Measurements from ENCODE around the gene JAK2. TPM values are rescaled to one million over a fixed set of nuclear protein-coding genes. Genes with fewer than 3 reads are reported as not detected.

Gene JAK2
- total and polyA plus RNA-seq, 4 donors: 5.3 to 30.5 (median 17.1) TPM

GRCh38 chr9:5073701-5074100 lies 88.6 kb downstream of the JAK2 start:
- WGBS, 2 donors: 79 to 96% methylated on average over 1 of the region's 1 CpG
- H3K4me1 ChIP-seq (ENCODE audit: control insufficient read depth in 5 of 5, insufficient read depth in 5 of 5, low read length in 5 of 5): no peaks in the 10 kb centered on the region
- no peak overlapping the region for H3K4me3 ChIP-seq
- H3K36me3 ChIP-seq (ENCODE audit: control insufficient read depth in 4 of 4, insufficient read depth in 4 of 4, low read length in 4 of 4): peaks cover 0 to 21% (median 6%) of the 10 kb centered on the region in 4 donors
- DNase-seq (no peak), ATAC-seq (ENCODE audit: insufficient read depth, low FRiP score) (no peak)
- H3K9ac ChIP-seq (ENCODE audit: insufficient read depth in 1 of 2, low read length in 2 of 2): no peak overlapping the region
- no peaks in the 10 kb centered on the region for H3K9me3 ChIP-seq (ENCODE audit: control insufficient read depth in 4 of 4, insufficient read depth in 3 of 4, low read length in 3 of 4)
- H3K27ac ChIP-seq (ENCODE audit: low read depth in 1 of 2, low read length in 1 of 2): no peak overlapping the region
- TF ChIP-seq, protein P1, sequence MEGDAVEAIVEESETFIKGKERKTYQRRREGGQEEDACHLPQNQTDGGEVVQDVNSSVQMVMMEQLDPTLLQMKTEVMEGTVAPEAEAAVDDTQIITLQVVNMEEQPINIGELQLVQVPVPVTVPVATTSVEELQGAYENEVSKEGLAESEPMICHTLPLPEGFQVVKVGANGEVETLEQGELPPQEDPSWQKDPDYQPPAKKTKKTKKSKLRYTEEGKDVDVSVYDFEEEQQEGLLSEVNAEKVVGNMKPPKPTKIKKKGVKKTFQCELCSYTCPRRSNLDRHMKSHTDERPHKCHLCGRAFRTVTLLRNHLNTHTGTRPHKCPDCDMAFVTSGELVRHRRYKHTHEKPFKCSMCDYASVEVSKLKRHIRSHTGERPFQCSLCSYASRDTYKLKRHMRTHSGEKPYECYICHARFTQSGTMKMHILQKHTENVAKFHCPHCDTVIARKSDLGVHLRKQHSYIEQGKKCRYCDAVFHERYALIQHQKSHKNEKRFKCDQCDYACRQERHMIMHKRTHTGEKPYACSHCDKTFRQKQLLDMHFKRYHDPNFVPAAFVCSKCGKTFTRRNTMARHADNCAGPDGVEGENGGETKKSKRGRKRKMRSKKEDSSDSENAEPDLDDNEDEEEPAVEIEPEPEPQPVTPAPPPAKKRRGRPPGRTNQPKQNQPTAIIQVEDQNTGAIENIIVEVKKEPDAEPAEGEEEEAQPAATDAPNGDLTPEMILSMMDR (IDR thresholded peaks at IDR 0.05; ENCODE audit: control extremely low read depth, extremely low read depth): no peak
- H3K27me3 ChIP-seq (ENCODE audit: control insufficient read depth in 3 of 3, insufficient read depth in 3 of 3, low read length in 2 of 3): no peaks in the 10 kb centered on the region

GRCh38 chr9:5085993-5086392 lies 100.9 kb downstream of the JAK2 start:
- H3K4me1 ChIP-seq (ENCODE audit: control insufficient read depth in 5 of 5, insufficient read depth in 5 of 5, low read length in 5 of 5): no peaks in the 10 kb centered on the region
- WGBS, 2 donors: 84 to 92% methylated on average over 30 of the region's 30 CpGs
- H3K27me3 ChIP-seq (ENCODE audit: control insufficient read depth in 3 of 3, insufficient read depth in 3 of 3, low read length in 2 of 3): no peaks in the 10 kb centered on the region
- TF ChIP-seq, protein P1 (IDR thresholded peaks at IDR 0.05; ENCODE audit: control extremely low read depth, extremely low read depth): no peak
- H3K4me3 ChIP-seq: no peak overlapping the region
- peaks cover 4 to 23% (median 12%) of the 10 kb centered on the region in 4 donors for H3K36me3 ChIP-seq (ENCODE audit: control insufficient read depth in 4 of 4, insufficient read depth in 4 of 4, low read length in 4 of 4)
- H3K27ac ChIP-seq (ENCODE audit: low read depth in 1 of 2, low read length in 1 of 2): no peak overlapping the region
- ATAC-seq (ENCODE audit: insufficient read depth, low FRiP score): no peak
- DNase-seq: no peak
- H3K9ac ChIP-seq (ENCODE audit: insufficient read depth in 1 of 2, low read length in 2 of 2): no peak overlapping the region
- H3K9me3 ChIP-seq (ENCODE audit: control insufficient read depth in 4 of 4, insufficient read depth in 3 of 4, low read length in 3 of 4): no peaks in the 10 kb centered on the region

- Histone ChIP-seq H3K36me3 (ENCODE audit: control insufficient read depth in 4 of 4, insufficient read depth in 4 of 4, low read length in 4 of 4) (peaks cover 4 to 16% (median 6%) of the 10 kb centered on the region in 4 donors), H3K27ac (ENCODE audit: low read depth in 1 of 2, low read length in 1 of 2) (no peak overlapping the region), H3K9me3 (ENCODE audit: control insufficient read depth in 4 of 4, insufficient read depth in 3 of 4, low read length in 3 of 4) (no peaks in the 10 kb centered on the region), H3K4me3 (no peak overlapping the region), H3K4me1 (ENCODE audit: control insufficient read depth in 5 of 5, insufficient read depth in 5 of 5, low read length in 5 of 5) (no peaks in the 10 kb centered on the region), H3K27me3 (ENCODE audit: control insufficient read depth in 3 of 3, insufficient read depth in 3 of 3, low read length in 2 of 3) (no peaks in the 10 kb centered on the region), H3K9ac (ENCODE audit: insufficient read depth in 1 of 2, low read length in 2 of 2) (no peak overlapping the region)
- DNase-seq (peak in 1 of 3 donors; percentile 12), ATAC-seq (ENCODE audit: insufficient read depth, low FRiP score) (no peak)
- TF ChIP-seq, protein P1 (IDR thresholded peaks at IDR 0.05; ENCODE audit: control extremely low read depth, extremely low read depth): no peak
- WGBS, 2 donors: 72 to 88% methylated on average over 2 of the region's 2 CpGs
These were observed 104.7 kb downstream of the JAK2 start for GRCh38 chr9:5089737-5090136.

DNA sequence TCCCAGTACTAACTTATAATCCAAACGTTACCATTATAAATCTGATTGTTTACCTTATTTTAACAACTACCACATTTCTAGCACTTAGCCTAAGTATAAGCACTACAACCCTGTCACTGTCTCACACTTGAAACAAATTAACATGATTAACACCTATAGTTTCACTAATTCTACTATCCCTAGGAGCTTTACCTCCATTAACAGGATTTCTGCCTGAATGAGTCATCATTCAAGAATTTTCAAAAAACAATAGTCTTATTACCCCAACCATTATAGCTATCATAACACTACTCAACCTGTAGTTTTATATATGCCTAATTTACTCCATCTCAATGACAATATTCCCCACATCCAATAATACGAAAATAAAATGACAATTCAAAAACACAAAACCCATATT lies 110.7 kb downstream of the JAK2 start:
- Histone ChIP-seq H3K27me3 (ENCODE audit: control insufficient read depth in 3 of 3, insufficient read depth in 3 of 3, low read length in 2 of 3) (no peaks in the 10 kb centered on the region), H3K4me1 (ENCODE audit: control insufficient read depth in 5 of 5, insufficient read depth in 5 of 5, low read length in 5 of 5) (no peaks in the 10 kb centered on the region), H3K27ac (ENCODE audit: low read depth in 1 of 2, low read length in 1 of 2) (no peak overlapping the region), H3K4me3 (no peak overlapping the region), H3K36me3 (ENCODE audit: control insufficient read depth in 4 of 4, insufficient read depth in 4 of 4, low read length in 4 of 4) (peaks cover 0 to 8% (median 3%) of the 10 kb centered on the region in 4 donors), H3K9me3 (ENCODE audit: control insufficient read depth in 4 of 4, insufficient read depth in 3 of 4, low read length in 3 of 4) (peaks cover 0 to under 1% (median 0%) of the 10 kb centered on the region in 4 donors), H3K9ac (ENCODE audit: insufficient read depth in 1 of 2, low read length in 2 of 2) (no peak overlapping the region)
- TF ChIP-seq, protein P1 (IDR thresholded peaks at IDR 0.05; ENCODE audit: control extremely low read depth, extremely low read depth): no peak
- 91 to 98% methylated on average over 2 of the region's 2 CpGs for WGBS, 2 donors
- ATAC-seq (ENCODE audit: insufficient read depth, low FRiP score) (no peak), DNase-seq (no peak)

Data from lung (tissue), 12 donors.